Stomach (tissue), 9 donors: Measurements from ENCODE around the gene MAK. TPM values are rescaled to one million over a fixed set of nuclear protein-coding genes. Genes with fewer than 3 reads are reported as not detected.
"Not testable (repeated sequence)": the region's sequence is repeated elsewhere in the genome, so short reads cannot be mapped to it uniquely, and the experiment has no call there.

Source experiments
- DNase-seq, 2 donors: peaks; one replicate each; pipeline versions ENCODE4 v3.0.0 to v3.0.0-alpha.2; 2013 to 2019
- H3K27ac ChIP-seq, 5 donors: fragments of 200-600 bp in 4 of 5; sonication (generic) in 4 of 5; one replicate each; pipeline ENCODE4 v1.5.1; 2013 to 2019; ENCODE audit warnings: mild to moderate bottlenecking in 1 of 5, moderate library complexity in 1 of 5
- H3K27me3 ChIP-seq, 3 donors: fragments of 200-600 bp; sonication (generic); one replicate each; pipeline ENCODE4 v1.5.1; 2017 to 2019; ENCODE audit warnings: mixed run types in 1 of 3
- H3K36me3 ChIP-seq, 4 donors: fragments of 200-600 bp; sonication (generic); 1 replicate in 3 of 4; 2 replicates in 1 of 4; pipeline ENCODE4 v1.5.1; 2016 to 2019
- H3K4me1 ChIP-seq, 4 donors: fragments of 200-600 bp; sonication (generic); one replicate each; pipeline ENCODE4 v1.5.1; 2016 to 2019
- H3K4me3 ChIP-seq, 4 donors: fragments of 200-600 bp; sonication (generic) in 3 of 4; one replicate each; pipeline ENCODE4 v1.5.1; 2016 to 2019; ENCODE audit warnings: mild to moderate bottlenecking in 1 of 4
- H3K9me3 ChIP-seq, 4 donors: fragments of 200-600 bp; sonication (generic); one replicate each; pipeline ENCODE4 v1.5.1; 2016 to 2019
- EP300 ChIP-seq: sonication (generic); formaldehyde crosslinking; IDR thresholded peaks from one replicate; pipeline ENCODE4 v1.6.1; 2017; ENCODE audit warnings: antibody characterized with exemption
- POLR2A ChIP-seq, 4 donors: fragments of 450-650 bp; IDR thresholded peaks; one replicate each; pipeline ENCODE4 v1.6.1; 2016; ENCODE audit warnings: antibody characterized with exemption in 4 of 4, control low read depth in 2 of 4, mild to moderate bottlenecking in 1 of 4, moderate library complexity in 1 of 4
- POLR2AphosphoS5 ChIP-seq, 3 donors: sonication (generic); formaldehyde crosslinking; IDR thresholded peaks; one replicate each; pipeline ENCODE4 v1.6.1; 2016; ENCODE audit warnings: antibody characterized with exemption in 3 of 3
- WGBS, 5 donors: extraction: QIAGEN DNeasy Blood & Tissue Kit in 3 of 5; methylation state at CpG; one replicate each; pipeline versions ENCODE4 v1.1.5 to v1.1.7; 2013 to 2018; 5-methylcytosine and 5-hydroxymethylcytosine counted together
- intact Hi-C: fragments of 100-400 bp; cut with DNase I; formaldehyde crosslinking; loops from one replicate; pipeline ENCODE4 v1.15.1; 2023; ENCODE audit warnings: low total_unique reads
- polyA plus RNA-seq, 3 donors: library from polyadenylated mRNA; stranded (reverse); fragments of 200-250 nt; gene quantifications; one replicate each; pipeline ENCODE4 v1.2.3, GENCODE V29; 2013
- total RNA-seq, 5 donors: library from RNA; depleted of rRNA; stranded (reverse); fragments of >200 nt; gene quantifications; one replicate each; pipeline versions ENCODE4 v1.1.0 to v1.2.3, GENCODE V29; 2014 to 2016
- TF ChIP-seq, protein P1 (sequence below), 7 experiments: fragments of 450-650 bp in 4 of 7; fragments of 200-600 bp in 3 of 7; sonication (generic) in 3 of 7; IDR thresholded peaks; one replicate each; pipeline ENCODE4 v1.5.1; 2016 to 2019; ENCODE audit warnings: antibody characterized with exemption in 7 of 7, control low read depth in 2 of 7, mild to moderate bottlenecking in 1 of 7
- donor health status: healthy with polysubstance abuse.
- donor health status: Bipolar disorder and iron deficiency.
- donor health status: healthy.

Gene MAK
- total and polyA plus RNA-seq, 8 donors, result 0.05 to 1.0 (median 0.06) TPM; not detected in 5

DNA sequence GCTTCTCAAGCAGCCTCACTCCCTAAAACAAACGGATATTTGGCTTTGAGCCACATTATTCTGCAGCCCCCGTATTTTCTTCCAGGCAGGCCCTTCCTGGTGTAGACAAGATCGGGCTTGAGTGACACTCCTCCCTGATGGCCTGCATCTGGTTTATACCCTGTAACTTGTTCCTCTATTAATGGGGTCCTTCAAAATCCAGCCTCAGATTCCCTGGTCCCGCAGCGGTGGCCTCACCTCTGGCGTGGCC lies 115.8 kb downstream of the MAK start:
- Histone ChIP-seq H3K27me3 (no peaks in the 10 kb centered on the region), H3K4me1 (peaks cover 18 to 58% (median 41%) of the 10 kb centered on the region in 4 donors), H3K9me3 (peaks cover 0 to 7% (median 0%) of the 10 kb centered on the region in 4 donors), H3K27ac (peak overlapping the region; percentile 48 to 92 (median 90)), H3K4me3 (peak overlapping the region; percentile 60 to 78 (median 74)), H3K36me3 (peaks cover 11 to 27% (median 23%) of the 10 kb centered on the region in 4 donors)
- WGBS, 5 donors, result 0 to 2% (median 1%) methylated on average over 6 of the region's 6 CpGs
- intact Hi-C loops, result no loop called here
- TF ChIP-seq POLR2A (IDR thresholded peaks at IDR 0.05), result no peak
- TF ChIP-seq EP300, result no peak
- TF ChIP-seq POLR2AphosphoS5 (IDR thresholded peaks at IDR 0.05), result no peak
- TF ChIP-seq, protein P1, sequence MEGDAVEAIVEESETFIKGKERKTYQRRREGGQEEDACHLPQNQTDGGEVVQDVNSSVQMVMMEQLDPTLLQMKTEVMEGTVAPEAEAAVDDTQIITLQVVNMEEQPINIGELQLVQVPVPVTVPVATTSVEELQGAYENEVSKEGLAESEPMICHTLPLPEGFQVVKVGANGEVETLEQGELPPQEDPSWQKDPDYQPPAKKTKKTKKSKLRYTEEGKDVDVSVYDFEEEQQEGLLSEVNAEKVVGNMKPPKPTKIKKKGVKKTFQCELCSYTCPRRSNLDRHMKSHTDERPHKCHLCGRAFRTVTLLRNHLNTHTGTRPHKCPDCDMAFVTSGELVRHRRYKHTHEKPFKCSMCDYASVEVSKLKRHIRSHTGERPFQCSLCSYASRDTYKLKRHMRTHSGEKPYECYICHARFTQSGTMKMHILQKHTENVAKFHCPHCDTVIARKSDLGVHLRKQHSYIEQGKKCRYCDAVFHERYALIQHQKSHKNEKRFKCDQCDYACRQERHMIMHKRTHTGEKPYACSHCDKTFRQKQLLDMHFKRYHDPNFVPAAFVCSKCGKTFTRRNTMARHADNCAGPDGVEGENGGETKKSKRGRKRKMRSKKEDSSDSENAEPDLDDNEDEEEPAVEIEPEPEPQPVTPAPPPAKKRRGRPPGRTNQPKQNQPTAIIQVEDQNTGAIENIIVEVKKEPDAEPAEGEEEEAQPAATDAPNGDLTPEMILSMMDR (IDR thresholded peaks at IDR 0.05), result no peak
- no peak for DNase-seq

DNA sequence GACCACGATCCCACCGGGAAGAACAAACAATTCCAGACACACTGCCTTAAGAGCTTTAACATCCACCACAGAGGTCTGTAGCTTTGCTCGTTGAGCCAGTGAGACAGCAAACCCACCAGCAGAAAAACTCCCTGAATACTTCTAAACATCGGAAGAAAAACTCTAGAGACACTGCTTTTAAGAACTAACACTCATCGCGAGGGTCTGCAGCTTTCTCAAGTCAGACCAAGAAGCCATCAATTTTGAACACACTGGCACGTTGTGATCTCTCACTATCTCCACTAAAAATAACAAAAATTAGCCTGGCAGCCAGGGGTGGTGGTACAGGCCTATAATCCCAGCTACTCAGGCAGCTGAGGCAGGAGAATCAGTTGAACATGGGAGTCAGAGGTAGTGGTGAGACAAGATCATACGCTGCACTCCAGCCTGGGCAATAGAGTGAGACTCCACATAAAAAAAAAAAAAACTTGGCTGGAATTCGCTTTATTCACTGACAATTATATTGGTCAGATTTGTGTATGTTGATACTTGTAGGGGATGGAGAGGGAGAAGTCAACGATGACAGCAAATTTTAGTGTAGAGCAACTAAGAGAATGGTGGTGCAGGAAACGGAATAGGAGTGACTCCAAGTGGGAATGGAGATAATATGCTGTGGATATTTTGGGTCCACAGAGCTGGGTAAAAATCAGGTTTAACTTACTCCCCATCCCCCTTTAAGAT lies 116.3 kb downstream of the MAK start:
- no peaks in the 10 kb centered on the region for H3K27me3 ChIP-seq
- peaks cover 0 to 7% (median 0%) of the 10 kb centered on the region in 4 donors for H3K9me3 ChIP-seq
- peak overlapping the region; percentile 48 to 92 (median 90) for H3K27ac ChIP-seq
- peak overlapping the region; percentile 60 to 78 (median 74) for H3K4me3 ChIP-seq
- peaks cover 18 to 54% (median 41%) of the 10 kb centered on the region in 4 donors for H3K4me1 ChIP-seq
- intact Hi-C loops, result no loop called here
- 74 to 90% (median 83%) methylated on average over 11 of the region's 11 CpGs for WGBS, 5 donors
- TF ChIP-seq POLR2AphosphoS5 (IDR thresholded peaks at IDR 0.05), result no peak
- peak in 1 of 2 donors; percentile 5 for DNase-seq
- H3K36me3 ChIP-seq, result peaks cover 11 to 22% (median 18%) of the 10 kb centered on the region in 4 donors

DNA sequence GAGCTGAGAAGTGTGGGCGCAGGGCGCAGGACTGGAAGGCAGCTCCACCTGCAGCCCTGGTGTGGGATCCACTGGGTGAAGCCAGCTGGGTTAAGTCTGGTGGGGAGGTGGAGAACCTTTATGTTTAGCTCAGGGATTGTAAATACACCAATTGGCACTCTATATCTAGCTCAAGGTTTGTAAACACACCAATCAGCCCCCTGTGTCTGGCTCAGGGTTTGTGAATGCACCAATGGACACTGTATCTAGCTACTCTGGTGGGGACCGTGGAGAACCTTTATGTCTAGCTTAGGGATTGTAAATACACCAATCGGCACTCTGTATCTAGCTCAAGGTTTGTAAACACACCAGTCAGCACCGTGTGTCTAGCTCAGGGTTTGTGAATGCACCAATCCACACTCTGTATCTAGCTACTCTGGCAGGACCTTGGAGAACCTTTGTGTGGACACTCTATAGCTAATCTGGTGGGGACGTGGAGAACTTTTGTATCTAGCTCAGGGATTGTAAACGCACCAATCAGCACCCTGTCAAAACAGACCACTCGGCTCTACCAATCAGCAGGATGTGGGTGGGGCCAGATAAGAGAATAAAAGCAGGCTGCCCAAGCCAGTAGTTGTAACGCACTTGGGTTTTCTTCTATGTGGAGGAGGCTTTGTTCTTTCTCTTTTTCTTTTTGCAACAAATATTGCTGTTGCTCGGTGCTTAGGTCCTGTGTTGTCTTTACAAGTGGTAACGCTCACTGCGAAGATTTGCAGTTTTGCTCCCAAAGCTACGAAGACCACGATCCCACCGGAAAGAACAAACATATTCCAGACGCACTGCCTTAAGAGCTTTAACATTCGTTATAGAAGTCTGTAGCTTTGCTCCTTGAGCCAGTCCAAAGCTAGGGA lies 117.1 kb downstream of the MAK start:
- H3K27me3 ChIP-seq, DNase-seq, H3K9me3 ChIP-seq, intact Hi-C loops: not testable (repeated sequence)
- H3K4me3 ChIP-seq, result peak overlapping the region; percentile 52 to 67 (median 54)
- 69 to 79% (median 74%) methylated on average over 16 to 17 of the region's 17 CpGs for WGBS, 5 donors
- H3K4me1 ChIP-seq, result peaks cover 14 to 46% (median 41%) of the 10 kb centered on the region in 4 donors
- H3K36me3 ChIP-seq, result peaks cover 6 to 14% (median 10%) of the 10 kb centered on the region in 4 donors
- H3K27ac ChIP-seq, result peak overlapping the region; percentile 83 to 90 (median 85)

DNA sequence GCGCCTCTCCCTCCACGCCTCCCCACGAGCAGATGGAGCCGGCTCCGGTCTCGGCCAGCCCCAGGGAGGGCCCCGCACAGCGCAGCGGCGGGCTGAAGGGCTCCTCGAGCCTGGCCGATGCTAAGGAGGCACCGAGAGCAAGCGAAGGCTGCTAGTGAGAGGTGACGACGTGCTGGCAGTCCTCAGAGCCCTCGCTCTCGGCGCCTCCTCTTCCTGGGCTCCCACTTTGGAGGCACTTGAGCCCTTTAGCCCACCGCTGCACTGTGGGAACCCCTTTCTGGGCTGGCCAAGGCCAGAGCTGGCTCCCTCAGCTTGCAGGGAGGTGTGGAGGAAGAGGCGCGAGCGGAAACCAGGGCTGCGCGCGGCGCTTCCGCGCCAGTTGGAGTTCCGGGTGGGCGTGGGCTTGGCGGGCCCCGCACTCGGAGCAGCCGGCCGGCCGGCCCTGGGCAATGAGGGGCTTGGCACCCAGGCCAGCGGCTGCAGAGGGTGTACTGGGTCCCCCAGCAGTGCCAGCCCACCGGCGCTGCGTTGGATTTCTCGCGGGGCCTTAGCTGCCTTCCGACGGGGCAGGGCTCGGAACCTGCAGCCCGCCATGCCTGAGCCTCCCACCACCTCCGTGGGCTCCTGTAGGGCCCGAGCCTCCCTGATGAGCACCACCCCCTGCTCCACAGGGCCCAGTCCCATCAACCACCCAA lies 117.9 kb downstream of the MAK start:
- Histone ChIP-seq H3K4me3 (peak overlapping the region; percentile 52 to 67 (median 54)), H3K36me3 (peaks cover 0 to 6% (median 2%) of the 10 kb centered on the region in 4 donors), H3K27ac (peak overlapping the region; percentile 83 to 88 (median 85)), H3K27me3 (no peaks in the 10 kb centered on the region), H3K4me1 (peaks cover 14 to 39% (median 34%) of the 10 kb centered on the region in 4 donors), H3K9me3 (peaks cover 0 to 7% (median 0%) of the 10 kb centered on the region in 4 donors)
- no peak for TF ChIP-seq POLR2A (IDR thresholded peaks at IDR 0.05)
- peak in 1 of 3 donors; percentile 32 for TF ChIP-seq POLR2AphosphoS5 (IDR thresholded peaks at IDR 0.05)
- TF ChIP-seq EP300, result no peak
- DNase-seq, result peak; percentile 36 to 71
- 22 to 48% (median 41%) methylated on average over 22 to 49 of the region's 49 CpGs for WGBS, 5 donors
- intact Hi-C loops, result no loop called here

DNA sequence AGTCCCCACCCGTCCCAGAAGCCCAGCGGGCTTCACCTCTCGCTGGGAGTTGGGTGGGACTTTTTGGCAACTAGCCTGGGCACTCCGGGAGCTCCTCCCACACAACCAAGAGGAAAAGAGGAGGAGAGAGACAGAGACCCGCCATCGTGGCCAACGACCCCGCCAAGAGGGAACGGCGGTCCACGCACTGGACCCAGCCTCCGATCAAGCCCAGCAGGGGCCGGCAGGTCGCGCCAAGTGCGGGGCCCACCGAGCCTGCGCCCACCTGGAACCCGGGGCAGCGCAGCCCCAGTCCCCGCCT lies 118.4 kb downstream of the MAK start:
- TF ChIP-seq EP300 (no peak), POLR2A (IDR thresholded peaks at IDR 0.05) (no peak), POLR2AphosphoS5 (IDR thresholded peaks at IDR 0.05) (no peak)
- TF ChIP-seq, protein P1 (IDR thresholded peaks at IDR 0.05), result no peak
- peaks cover 0 to under 1% (median 0%) of the 10 kb centered on the region in 4 donors for H3K36me3 ChIP-seq
- intact Hi-C loops, result no loop called here
- H3K9me3 ChIP-seq, result peaks cover 0 to 7% (median 0%) of the 10 kb centered on the region in 4 donors
- peak in 1 of 2 donors; percentile 63 for DNase-seq
- 31 to 57% (median 45%) methylated on average over 4 to 21 of the region's 21 CpGs for WGBS, 5 donors
- H3K27me3 ChIP-seq, result no peaks in the 10 kb centered on the region
- peak overlapping the region; percentile 52 to 67 (median 54) for H3K4me3 ChIP-seq
- peaks cover 13 to 34% (median 29%) of the 10 kb centered on the region in 4 donors for H3K4me1 ChIP-seq
- peak overlapping the region; percentile 83 to 88 (median 85) for H3K27ac ChIP-seq
